GM21825 (cell line): ENCODE results near the gene ROM1.
A peak's percentile ranks its signal among the peaks of the same experiment; 100 is the strongest.
"Not testable (repeated sequence)": the region's sequence is repeated elsewhere in the genome, so short reads cannot be mapped to it uniquely, and the experiment has no call there.

Experiments used
- ATAC-seq: cut with Tn5 transposase; IDR thresholded peaks from one replicate; pipeline ENCODE4 v1.9.1; 2021; ENCODE audit warnings: mild to moderate bottlenecking, moderate library complexity; ENCODE audit not compliant: unreplicated experiment

ROM1 gene

GRCh38 chr11:62646825-62647608 is 34.0 kb downstream of the ROM1 start:
- no peak for ATAC-seq

GRCh38 chr11:62647609-62648005 is 34.5 kb downstream of the ROM1 start:
- ATAC-seq, result no peak

- no peak for ATAC-seq
Observed at GRCh38 chr11:62648185-62648966, 35.3 kb downstream of the ROM1 start.

GRCh38 chr11:62648967-62649364 is 35.9 kb downstream of the ROM1 start:
- no peak for ATAC-seq

DNA sequence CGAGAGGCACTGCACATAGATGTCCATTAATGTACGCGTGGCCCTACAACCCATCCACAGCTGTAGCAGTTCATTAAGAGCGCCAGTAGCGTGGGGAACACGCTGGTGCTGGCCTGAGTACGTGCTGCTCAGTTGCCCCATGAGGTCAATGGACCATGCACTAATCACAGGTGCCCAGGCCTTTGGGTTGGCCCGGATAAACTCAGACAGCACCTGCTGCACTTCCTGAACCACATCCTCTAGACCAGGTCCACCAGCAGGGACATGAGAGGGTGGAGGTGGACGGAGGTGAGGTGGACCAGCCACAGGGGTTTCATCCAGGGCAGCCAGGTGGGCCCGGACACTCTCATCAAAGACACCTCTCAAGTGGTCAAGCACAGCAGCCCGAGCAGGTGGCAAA is 36.4 kb downstream of the ROM1 start:
- no peak for ATAC-seq

- not testable (repeated sequence) for ATAC-seq
Observed at GRCh38 chr11:62650283-62650682, 37.2 kb downstream of the ROM1 start.

GRCh38 chr11:62652161-62653006 is 39.3 kb downstream of the ROM1 start:
- ATAC-seq, result no peak

DNA sequence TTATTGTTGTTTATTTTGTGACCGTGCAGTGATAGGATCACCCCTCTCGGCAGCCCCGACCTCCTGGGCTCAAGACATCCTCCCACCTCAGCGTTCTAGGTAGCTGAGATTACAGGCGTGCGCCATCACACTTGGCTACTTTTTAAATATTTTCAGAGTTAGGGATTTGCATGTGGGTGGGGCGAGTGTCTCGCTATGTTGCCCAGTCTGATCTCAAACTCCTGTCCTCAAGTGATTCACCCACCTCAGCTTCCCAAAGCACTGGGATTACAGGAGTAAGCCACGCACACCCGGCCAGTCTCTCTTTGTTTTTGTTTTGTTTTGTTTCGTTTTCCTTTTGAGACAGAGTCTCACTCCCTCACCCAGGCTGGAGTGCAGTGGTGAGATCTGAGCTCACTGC is 41.2 kb downstream of the ROM1 start:
- no peak for ATAC-seq

- no peak for ATAC-seq
Observed at GRCh38 chr11:62656796-62657429, 43.9 kb downstream of the ROM1 start.

- peak; percentile 20 for ATAC-seq
Observed at GRCh38 chr11:62664405-62665074, 51.5 kb downstream of the ROM1 start.
